HCT116 (cell line): ENCODE measurements around the gene OTOG.

Experiments used
- CTCF ChIP-seq, 3 experiments: fragments of 200-600 bp in 1 of 3; sonication (generic) in 1 of 3; IDR thresholded peaks in 2 of 3; conservative IDR thresholded peaks in 1 of 3; 2 replicates each; pipeline ENCODE4 v1.5.1; 2012 to 2017; ENCODE audit warnings: low read depth in 2 of 3, low read length in 2 of 3, antibody characterized with exemption in 1 of 3, borderline replicate concordance in 1 of 3, control low read depth in 1 of 3, mild to moderate bottlenecking in 1 of 3, mixed read lengths in 1 of 3, mixed run types in 1 of 3, moderate library complexity in 1 of 3; ENCODE audit not compliant: insufficient read depth in 1 of 3
- EZH2phosphoT487 ChIP-seq: fragments of 200-600 bp; IDR thresholded peaks from 2 replicates; pipeline ENCODE4 v1.6.1; 2018; ENCODE audit warnings: antibody characterized with exemption, borderline replicate concordance
- POLR2A ChIP-seq: IDR thresholded peaks from 2 replicates; pipeline ENCODE4 v1.7.0; 2011; ENCODE audit warnings: borderline replicate concordance; ENCODE audit not compliant: insufficient read depth, insufficient read length; ENCODE audit errors: extremely low read depth
- ZNF274 ChIP-seq: fragments of 200-500 bp; sonication (Bioruptor generic); IDR thresholded peaks from 2 replicates; pipeline ENCODE4 v1.6.1; 2014; ENCODE audit warnings: mild to moderate bottlenecking, low read depth, low read length, inconsistent platforms

GRCh38 chr11:17524221-17524620 is 22.8 kb upstream of the OTOG start:
- TF ChIP-seq CTCF (IDR thresholded peaks at IDR 0.05 in 2 of 3, conservative IDR thresholded peaks at IDR 0.05 in 1 of 3; ENCODE audit: borderline replicate concordance in 1 of 3, insufficient read depth in 1 of 3, low read depth in 2 of 3, low read length in 2 of 3): no peak
- TF ChIP-seq EZH2phosphoT487: no peak
- no peak for TF ChIP-seq POLR2A
- no peak for TF ChIP-seq ZNF274
